Stimulated activated CD8-positive, alpha-beta memory T cell treated with anti-CD3 and anti-CD28 coated beads, Interleukin-4, amount 100 ng/mL, for 48 hours (primary cell): Measurements from ENCODE around the gene BAZ2B.

ENCODE experiments used
- DNase-seq: peaks from one replicate; pipeline ENCODE4 v3.0.0-alpha.2; 2020

Gene BAZ2B

DNA sequence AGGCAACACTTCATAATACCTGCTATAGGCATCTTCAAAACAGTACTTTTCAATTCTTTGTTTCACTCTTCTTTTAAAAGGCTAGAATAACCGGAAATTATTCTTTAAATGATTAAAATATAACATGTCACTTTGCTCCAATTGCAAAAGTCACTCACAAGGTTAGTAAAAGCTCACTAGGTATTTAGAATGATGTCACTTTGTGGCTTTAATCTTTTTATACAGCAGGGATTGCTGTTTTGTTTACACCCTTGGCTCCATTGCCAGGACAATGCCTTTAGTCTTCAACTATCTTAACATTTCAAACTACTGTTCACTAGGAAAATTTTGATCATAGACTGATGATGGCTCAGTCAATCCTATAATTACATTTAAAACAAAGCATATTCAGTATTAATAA is 157.1 kb downstream of the BAZ2B start:
- DNase-seq, result no peak

DNA sequence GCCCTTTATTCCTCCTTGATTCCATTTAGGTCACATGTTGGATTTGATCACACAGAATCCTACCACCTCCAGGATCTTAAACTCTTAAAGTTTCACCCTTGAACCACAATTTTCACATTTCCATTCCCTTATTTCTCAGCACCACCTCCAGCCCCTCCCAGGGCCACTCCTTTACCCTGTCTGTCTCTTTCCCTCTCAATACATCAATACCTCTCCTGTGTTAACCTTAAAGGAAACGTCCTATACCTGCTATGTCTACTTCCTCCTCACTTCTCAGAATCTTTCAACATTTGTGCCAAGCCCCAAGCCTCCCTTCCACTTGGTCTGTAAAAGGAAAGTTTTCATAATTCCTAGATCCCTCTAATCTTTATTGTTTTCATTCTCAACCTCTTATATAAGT is 158.8 kb downstream of the BAZ2B start:
- no peak for DNase-seq

DNA sequence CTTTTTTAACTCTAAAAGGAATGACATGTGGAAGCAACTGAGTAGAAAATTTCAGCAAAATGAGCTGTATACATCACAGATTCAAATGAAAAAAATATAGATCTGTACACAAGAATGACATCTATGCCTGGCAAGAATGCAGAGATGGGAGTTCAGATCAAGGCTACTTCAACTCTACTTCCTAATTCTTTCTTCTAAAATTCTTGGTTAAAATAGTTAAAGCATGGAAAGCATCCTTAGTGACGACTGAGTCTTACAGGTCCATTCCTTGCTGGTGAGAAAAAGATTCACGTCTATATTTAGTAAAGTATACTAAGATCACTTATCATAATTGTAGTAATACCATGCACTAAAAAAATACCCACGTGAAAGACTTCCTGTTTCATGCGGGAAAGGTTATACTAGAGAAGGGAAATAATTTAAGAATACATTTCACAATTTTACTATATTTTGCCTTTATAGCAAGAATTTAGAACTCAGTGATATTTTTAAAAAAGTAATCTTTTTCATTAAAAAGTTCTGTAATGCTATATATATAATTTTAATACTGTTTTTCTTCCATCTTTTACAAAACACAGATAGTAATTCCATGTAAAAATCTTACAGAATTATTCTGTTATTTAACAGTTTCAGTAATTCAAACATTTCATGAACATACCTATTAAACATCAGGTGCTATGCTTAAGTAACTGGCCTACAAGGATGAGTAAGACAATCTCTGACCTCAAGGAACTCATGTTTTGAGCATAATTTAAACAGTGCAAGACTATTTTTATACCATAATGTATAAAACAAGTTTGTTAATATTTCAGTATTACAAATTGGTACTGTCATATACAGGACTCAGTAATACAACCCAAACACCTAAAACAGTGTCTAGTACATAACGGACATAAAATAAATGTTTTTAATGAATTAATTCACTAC is 159.6 kb downstream of the BAZ2B start:
- no peak for DNase-seq

DNA sequence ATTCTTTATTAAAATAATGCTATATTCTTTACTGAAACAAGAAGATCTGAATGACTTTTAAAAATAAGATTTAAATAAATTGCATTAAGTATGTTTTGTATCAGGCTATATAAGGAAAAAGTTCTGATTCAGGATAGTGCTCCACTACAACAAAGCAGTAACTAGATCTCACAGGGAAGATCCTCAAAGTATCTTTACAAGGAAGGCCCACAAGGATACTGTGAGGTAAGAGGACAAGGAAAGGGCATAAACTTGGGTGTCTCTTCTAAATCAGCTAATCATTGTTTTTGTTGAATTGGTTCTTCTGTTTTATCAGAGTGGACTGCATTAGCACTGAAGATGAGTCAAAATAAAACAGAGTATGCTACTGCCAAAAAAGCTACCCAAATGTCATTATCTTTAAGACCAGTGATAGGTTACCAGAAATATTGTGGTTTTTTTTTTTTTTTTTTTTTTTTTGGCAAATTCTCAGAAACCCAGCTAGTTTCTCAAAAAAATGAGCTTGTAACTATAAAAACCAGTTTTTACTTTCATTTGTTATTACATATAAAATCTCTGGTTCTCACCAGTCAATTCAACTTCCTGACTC is 160.9 kb downstream of the BAZ2B start:
- DNase-seq, result no peak

DNA sequence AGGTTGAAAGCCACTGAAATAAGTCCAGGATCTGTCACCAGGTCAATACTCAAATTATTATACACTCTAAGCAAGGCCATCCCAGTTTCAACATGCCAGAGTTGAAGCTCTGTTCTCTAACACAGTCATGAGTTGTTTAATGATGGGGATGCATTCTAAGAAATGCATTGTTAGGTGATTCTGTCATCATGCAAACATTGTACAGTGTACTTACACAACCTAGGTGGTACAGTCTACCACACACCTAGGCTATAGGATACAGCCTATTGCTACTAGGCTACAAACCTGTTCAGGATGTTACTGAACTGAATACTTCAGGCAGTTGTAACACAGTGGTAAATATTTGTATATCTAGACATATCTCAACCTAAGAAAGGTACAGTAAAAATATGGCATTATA is 162.2 kb downstream of the BAZ2B start:
- no peak for DNase-seq

DNA sequence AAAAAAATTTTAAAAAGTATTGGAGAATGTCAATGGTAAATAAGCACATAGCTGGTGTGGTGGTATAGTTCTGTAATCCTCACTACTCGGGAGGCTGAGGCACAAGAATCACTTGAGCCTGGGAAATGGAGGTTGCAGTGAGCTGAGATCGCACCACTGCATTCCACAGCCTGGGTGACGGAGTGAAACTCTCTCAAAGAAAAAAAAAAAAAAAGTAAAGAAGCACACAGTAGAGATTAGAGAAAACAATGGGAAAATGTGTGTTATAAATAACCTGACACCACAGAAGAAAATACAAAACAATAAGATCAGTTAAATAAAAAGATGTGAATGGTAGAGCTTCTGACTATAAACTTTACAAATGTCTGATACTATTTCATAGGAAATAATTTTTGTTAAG is 166.2 kb downstream of the BAZ2B start:
- DNase-seq, result no peak

DNA sequence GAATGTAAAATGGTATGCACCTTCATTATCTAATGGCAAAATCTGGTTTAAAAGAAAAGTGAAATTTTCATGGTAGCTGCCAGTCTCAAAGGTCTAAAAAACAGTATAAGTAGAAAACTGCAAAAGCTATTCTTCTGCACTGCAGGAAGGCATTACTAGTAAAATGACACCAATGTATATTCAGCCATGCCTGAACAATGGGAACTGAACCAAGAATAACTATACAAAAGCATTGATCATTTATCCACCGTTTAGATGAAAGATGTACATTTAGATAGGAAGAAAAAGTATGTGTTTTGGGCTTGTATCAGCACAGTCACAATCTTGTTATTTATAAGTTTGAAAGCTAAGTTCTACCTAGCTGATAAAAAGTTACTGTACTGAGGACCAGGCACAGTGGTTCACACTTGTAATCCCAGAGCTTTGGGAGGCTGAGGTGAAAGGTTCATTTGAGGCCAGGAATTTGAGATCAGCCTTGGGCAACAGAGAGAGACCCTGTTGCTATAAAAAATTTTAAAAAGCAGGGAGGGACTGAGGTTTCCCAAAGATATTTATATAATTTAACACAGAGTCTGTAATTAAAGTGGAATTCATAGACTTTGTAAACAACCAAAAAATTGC is 166.7 kb downstream of the BAZ2B start:
- no peak for DNase-seq

DNA sequence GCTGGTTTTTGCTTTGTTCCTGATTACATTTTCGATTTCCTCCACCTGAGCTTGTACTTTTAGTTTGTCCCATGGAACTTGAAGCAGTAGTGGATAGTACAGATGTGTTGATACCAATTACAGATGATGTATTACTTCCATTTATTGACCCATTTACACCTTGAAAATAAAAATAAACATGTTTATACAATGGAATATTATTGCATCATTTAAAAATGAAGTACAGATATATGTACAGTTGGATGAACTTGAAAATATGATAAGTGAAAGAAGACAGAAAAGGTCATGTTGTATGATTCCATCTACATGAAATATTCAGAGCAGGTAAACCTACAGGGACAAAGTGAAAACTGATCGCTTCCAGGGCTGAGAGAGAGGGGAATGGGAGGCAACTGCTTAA is 169.5 kb downstream of the BAZ2B start:
- DNase-seq, result no peak

DNA sequence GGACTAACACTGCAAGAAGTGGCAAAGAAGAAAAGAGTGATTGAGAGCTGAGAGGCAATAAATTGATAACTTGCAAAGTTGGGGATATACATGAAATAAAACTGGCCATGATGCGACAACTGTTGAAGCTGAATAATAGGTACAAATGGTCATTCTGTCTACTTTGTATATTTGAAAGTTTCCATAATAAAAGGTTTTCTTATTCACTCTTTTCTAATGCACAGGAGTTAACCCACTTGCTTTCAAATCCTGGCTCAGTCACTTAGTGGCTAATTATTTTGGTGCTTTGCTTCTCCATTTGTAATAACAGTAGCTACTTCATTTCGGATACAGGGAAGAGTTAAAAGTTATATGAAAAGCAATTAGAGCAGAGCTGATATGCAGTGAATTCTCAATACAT is 170.1 kb downstream of the BAZ2B start:
- DNase-seq, result no peak

DNA sequence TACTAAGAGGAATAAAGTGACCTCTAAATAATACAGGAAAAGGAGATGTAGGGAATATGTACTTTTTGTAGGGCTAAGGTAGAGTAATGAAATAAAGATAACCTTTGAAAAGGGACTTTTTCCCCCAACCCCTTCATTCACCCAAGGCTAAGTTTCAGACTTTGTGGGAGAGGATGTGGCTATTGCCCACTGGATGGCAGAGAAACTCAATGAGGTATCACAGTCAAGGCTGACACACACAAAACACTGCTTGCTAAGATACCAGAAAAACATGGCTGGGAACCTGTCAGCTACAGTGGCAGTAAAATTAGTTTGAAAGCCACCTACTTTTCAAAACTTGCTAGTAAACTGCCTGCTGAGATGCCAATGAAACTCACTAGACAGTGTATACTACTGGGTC is 171.0 kb downstream of the BAZ2B start:
- no peak for DNase-seq

DNA sequence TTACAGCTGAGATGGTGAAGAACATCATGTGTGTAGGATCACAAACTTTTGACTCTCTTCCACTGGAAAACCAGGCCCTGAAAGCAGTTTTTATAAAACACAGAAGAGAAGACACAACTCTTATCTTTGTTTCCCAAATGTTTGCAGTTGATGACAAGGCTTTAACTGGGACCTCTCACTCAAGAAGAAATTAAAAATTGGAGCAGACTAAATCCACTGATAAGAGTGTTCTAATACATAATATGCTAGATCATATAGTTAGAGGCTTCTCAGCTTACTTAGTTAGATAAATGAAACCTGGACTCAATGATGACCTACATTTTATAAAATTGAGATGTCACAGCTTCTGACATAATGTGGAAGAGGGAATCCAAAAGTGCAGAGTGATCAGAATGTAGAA is 171.6 kb downstream of the BAZ2B start:
- no peak for DNase-seq

DNA sequence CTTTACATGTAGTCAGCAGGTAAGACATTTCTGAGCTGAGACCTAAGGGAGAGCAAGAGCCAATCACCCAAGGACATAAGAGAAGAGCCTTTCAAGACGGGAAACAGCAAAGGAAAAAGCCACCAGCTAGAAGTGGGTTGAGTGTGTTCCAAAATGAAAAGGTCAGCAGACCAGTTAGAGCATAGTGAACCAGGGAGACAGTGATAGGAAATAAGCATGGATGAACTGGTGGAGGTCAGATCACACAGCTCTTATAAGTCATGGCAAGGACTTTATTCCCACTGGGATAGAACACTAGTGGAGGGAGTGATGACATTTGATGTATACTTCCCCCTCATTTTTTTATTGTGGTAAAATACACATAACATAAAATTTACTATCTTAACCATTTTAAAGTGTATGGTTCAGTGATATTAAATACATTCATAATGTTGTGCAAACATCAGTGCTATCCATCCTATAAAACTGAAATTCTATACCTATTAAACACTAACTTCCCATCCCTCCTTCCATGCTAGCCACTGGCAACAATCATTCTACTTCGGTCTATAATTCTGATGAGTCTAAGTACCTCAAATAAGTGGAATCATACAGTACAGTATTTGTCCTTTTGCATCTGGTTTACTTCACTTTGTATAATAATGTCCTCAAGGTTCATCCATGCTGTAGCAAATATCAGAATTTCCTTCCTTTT is 174.0 kb downstream of the BAZ2B start:
- DNase-seq, result no peak

DNA sequence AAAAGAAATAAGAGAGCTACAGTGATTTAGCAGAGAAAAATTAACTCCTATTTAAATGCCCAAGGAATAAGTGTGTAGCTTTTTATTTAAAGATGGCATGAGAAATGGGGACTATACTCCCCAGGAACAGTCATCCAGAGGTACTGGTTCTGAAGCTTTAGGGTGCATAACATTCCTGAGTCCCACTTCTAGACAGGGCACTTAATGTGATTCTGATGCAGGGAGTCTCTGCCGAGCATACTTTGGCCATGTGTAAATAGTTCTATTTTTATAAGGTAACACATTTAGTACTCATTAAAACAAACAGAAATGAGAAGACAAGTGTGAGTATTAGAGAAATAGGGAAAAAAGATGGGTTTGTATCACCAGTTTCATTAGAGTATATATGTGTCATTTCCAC is 175.2 kb downstream of the BAZ2B start:
- DNase-seq, result no peak

DNA sequence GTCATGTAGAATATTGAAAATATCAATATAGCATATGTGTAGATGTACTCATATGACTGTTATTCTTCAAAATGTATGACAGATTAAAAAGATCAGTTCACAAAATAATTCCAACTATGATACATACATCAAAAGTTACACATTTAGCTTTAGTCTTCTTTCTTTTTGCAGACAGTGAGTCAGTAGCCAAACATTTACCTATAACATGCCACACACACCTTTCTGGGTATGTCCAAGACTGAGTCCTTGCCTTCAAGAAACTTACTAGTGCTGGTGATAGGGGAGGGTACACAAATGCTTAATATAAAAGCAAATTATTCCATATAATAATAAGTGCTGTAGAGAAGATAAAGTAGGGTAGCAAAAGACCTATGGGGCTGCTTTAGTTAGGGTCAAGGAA is 176.9 kb downstream of the BAZ2B start:
- no peak for DNase-seq

DNA sequence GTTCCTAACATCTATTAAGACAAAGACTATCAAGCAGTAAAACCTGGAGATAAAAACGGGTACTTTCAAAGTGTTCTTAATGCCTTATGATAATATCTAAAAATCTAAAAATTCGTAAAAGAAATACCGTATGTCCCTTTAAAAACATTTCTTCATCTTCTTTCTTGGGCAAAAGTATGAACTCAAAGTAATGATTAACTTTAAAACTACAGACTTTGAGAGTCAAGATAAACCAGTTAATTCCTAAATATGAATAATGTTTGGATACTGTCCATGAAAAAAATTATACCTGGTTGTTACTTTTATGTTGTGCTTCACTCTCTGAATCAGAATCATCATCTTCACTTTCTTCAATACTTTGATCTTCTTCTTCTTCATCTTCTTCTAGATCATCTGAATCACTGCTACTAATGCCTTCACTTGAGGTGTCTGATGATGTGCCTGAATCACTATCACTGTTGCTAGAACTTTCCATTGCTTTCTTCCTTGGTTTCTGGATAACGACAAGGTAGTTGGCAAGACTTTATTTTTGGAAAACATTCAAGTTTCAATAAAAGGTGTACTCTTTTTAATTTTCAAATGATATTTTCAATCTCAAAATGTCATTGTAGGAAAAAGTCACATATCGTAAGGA is 177.5 kb downstream of the BAZ2B start:
- no peak for DNase-seq

DNA sequence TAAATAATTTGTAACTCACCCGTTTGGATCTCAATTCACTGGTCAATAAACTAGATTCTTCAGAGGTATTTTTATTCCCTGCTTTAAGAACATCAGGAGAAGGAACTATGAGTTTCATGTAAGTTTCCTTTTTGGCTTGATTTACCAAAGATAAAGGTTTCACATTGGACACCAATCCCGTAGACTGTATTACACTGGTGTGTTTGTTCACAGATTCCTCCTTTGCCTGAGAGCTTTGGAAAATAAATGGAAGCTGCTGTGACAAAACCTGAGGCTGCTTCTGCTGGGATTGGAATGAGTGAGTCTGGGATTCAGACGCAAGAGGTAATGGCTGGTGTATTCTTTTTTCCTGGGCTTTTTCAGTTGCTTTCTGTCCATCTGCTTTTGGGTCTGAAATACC is 178.1 kb downstream of the BAZ2B start:
- no peak for DNase-seq

DNA sequence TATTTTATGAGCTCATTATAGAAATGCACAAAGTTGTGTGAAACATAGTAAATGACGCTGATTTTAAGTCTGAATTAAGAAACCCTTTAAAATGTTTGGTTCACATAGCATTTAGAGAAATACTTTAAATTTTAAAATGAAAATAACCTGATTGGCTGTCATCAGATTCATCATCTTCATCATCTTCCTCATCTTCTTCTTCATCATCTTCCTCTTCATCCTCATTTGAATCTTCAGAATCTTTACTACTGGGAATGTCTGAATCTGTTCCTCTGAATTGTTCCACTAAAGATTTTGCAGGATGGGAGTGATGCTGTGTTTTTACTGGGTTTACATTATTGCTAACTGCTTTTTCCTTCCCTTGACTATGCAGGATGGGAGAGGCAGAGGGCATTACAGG is 183.7 kb downstream of the BAZ2B start:
- no peak for DNase-seq

DNA sequence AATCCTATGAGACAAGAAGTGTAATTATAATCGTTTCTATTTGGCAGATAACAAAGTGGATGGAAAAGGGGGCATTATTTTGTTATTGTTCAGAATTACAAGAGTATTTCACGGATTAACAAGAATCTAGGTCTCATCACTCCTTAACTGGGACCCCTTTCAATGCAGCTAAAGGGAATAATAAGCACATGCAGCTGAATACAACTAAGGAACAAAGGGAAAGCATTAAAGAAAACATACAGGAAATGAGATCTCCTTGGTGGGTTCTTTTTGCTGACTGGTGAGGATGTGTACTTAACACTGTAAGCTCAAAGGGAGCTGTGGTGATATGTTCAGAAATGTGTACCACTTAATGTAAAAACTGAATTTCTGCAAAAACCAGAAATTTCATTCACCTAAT is 189.3 kb downstream of the BAZ2B start:
- no peak for DNase-seq

DNA sequence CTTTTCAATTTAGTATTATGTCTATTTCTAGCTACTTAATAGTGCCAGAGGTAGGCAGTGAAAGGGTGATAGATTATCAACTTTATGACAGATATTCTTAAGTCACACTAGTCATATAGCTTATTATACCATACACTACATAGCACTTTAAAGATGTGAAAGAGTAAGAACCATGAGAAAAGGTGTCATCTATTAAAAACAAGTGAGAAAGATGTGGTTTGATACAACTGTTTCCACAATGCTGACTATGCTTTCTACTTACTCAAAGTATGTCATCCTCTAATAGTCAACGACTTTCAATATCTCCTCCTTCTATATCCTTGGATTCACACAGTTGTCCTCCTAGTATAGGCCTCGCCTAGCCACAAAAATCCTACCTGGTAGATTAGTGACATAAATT is 196.9 kb downstream of the BAZ2B start:
- DNase-seq, result no peak

DNA sequence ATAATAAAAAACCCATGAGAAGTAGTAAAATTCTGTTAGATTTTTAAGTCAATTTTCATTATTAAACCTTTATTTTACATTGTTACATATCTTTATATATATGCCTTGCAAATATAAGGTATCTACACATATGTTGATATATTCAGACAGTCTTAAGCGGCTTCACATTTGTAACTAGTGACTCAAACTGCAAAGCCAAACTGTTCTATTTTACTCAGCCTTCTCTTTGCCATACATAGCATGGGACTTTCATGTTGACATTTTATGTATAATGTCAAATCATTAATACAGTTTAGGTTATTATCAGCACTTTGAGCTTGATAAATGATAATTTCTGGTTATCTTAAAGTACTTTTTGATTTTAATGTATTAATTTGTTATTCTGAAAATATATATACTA is 204.9 kb downstream of the BAZ2B start:
- no peak for DNase-seq

DNA sequence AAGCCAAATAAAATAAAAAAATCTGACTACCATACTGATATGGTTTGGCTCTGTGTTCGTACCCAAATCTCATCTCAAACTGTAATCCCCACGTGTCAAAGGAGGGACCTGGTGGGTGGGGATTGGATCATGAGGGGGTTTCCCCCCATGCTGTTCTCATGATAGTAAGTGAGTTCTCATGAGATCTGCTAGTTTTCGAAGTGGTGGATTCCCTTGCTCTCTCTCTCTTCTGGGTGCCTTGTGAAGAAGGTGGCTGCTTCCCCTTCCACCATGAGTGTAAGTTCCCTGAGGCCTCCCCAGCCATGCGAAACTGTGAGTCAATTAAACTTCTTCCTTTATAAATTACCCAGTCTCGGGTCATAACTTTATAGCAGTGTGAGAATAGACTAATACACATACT is 206.1 kb downstream of the BAZ2B start:
- DNase-seq, result no peak

DNA sequence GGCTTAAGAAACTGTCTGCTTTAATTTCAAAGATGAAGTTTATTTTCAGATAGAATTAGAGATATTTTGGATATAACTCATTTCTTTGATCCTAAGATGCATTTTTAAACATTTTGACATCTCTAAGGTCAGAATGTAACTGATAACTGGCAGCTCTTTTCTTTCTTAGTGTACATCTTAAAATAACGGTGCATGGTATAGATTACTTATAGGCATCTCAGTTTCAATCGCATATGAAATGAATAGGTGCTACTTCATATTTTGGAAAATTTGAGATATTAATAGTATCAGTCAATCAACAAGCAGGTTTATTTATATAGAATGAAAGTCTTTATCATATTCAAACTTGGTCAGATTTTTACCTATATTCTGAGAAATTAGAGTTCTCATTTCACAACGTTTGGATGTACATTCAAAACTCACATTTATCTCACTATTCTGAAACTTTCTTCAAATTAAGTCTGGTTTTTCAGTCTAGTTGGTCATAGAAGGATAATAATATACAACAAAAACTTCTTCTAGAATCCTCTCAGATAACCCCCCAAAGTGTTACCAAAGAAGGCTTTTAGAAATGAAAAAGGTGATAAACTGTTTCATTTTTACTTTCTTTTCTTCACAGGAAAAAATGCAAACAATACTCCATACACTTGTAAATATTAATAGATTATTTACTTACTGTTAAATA is 207.1 kb downstream of the BAZ2B start:
- DNase-seq, result no peak

DNA sequence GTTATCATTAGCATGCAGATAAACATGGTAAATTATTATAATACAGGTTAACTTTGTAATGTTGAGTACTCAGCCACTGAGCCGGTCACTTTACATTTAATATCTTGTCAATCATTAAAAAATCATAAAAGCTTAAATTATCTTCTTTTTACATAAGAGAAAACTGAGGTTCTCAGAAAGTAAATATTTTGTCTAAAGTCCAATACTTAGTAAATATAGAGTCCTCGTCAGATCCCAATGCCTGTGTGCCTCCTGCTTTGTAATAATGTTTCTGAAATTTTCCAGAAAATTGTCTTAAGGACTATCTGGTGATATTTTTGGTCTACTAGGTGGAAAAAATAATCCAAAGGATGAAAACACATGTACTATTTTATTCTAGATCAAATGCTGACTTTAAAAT is 213.6 kb downstream of the BAZ2B start:
- DNase-seq, result no peak
